ENCODE data around the gene SLC7A14. TPM values are rescaled to one million over a fixed set of nuclear protein-coding genes. Genes with fewer than 3 reads are reported as not detected.

The SLC7A14 gene
- polyA plus RNA-seq, 3 donors = not detected

DNA sequence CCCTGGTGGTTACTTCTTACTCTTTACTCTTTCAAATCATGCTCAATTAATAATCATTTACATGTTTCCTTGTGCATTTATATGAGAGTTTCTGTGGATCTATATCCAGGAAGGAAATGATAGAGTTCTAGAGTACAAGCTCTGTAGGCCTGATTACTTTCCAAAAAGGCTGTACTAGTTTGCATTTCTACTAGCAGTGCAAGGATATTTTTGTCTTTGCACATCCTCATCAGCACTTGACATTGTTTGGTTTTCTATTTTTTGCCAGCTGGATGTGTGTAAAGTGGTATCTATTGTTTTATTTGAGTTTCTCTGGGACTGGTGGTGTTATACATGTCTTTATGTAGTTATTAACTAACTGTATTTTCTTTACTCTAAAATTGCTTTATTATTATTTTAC, 19.6 kb upstream of the SLC7A14 start:
- Histone ChIP-seq H3K79me2 (ENCODE audit: insufficient read depth, low read length) (no peaks in the 10 kb centered on the region), H3K9me3 (replicated peaks in 1 of 2; ENCODE audit: control insufficient read depth in 1 of 2, insufficient read depth in 1 of 2, low read length in 2 of 2) (no peaks in the 10 kb centered on the region), H3K27ac (ENCODE audit: low read depth in 1 of 2, low read length in 2 of 2) (no peak overlapping the region), H4K20me1 (ENCODE audit: insufficient read depth, low read length) (no peaks in the 10 kb centered on the region), H3K4me1 (ENCODE audit: control insufficient read depth in 1 of 2, insufficient read depth in 2 of 2, low read length in 2 of 2) (no peaks in the 10 kb centered on the region), H2AFZ (ENCODE audit: insufficient read depth, low read depth, low read length, poor library complexity, severe bottlenecking) (no peak overlapping the region), H3K36me3 (replicated peaks in 1 of 2; ENCODE audit: control insufficient read depth in 1 of 2, insufficient read depth in 2 of 2, low read length in 2 of 2) (no peaks in the 10 kb centered on the region), H3K4me2 (replicated peaks; ENCODE audit: extremely low read depth, low read length, poor library complexity, severe bottlenecking) (no peak overlapping the region), H3K9ac (ENCODE audit: insufficient read depth, low read length, poor library complexity, severe bottlenecking) (no peak overlapping the region), H3K4me3 (replicated peaks in 1 of 3; ENCODE audit: low read depth in 2 of 3, low read length in 3 of 3) (no peak overlapping the region), H3K27me3 (ENCODE audit: control insufficient read depth in 2 of 2, insufficient read depth in 2 of 2, low read length in 2 of 2) (no peaks in the 10 kb centered on the region)
- intact Hi-C loops (cut with micrococcal nuclease) = no loop called here
- H3K27me3 Mint-ChIP-seq (ENCODE audit: low read depth in 3 of 3) = peaks cover 0 to 3% (median 2%) of the 10 kb centered on the region in 3 donors
- peaks cover 0 to 3% (median 0%) of the 10 kb centered on the region in 7 donors for H3K9me3 Mint-ChIP-seq
- H3K27ac Mint-ChIP-seq = no peak overlapping the region
- no peaks in the 10 kb centered on the region for H3K4me1 Mint-ChIP-seq
- H3K4me3 Mint-ChIP-seq = no peak overlapping the region
- no peaks in the 10 kb centered on the region for H3K36me3 Mint-ChIP-seq
- DNase-seq = no peak
- TF ChIP-seq CTCF (IDR thresholded peaks at IDR 0.05) = no peak

DNA sequence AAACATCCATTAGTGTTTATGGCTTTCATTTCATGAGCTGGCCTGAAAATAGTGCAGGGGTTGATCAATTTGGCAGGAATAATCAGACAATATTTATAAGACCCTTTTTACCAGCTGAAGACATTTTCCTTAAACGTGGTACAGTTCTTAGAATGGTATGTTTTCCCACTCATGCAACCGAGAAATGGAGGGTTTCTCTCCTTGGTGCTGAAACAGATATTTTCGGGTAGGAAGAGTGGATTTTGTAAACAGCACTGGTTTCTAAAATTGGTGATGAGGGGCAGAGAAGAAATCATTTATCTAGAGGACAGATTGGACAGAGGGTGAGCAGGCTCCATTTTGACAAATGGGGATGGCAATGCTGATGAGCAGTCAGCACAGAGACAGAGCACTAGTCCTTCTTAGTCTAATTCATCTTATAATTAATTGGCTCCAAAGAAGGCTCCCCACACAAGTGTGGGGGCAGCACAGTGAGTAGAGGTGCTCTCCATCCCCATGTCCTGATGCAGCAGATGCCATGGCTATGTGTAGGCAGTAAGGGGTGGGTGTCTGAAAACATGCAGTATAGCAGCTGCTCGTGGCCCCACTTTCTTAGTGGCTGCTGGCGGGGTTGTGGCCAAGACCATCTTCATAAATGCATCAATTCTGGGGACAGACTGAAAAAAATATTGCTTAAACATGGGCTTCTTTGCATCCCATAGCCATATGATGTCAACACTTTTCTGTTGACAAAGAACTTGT, 18.1 kb upstream of the SLC7A14 start:
- Histone ChIP-seq H3K79me2 (ENCODE audit: insufficient read depth, low read length) (no peaks in the 10 kb centered on the region), H3K9ac (ENCODE audit: insufficient read depth, low read length, poor library complexity, severe bottlenecking) (no peak overlapping the region), H3K27me3 (ENCODE audit: control insufficient read depth in 2 of 2, insufficient read depth in 2 of 2, low read length in 2 of 2) (no peaks in the 10 kb centered on the region), H3K4me3 (replicated peaks in 1 of 3; ENCODE audit: low read depth in 2 of 3, low read length in 3 of 3) (no peak overlapping the region), H3K4me2 (replicated peaks; ENCODE audit: extremely low read depth, low read length, poor library complexity, severe bottlenecking) (no peak overlapping the region), H3K27ac (ENCODE audit: low read depth in 1 of 2, low read length in 2 of 2) (no peak overlapping the region), H3K9me3 (replicated peaks in 1 of 2; ENCODE audit: control insufficient read depth in 1 of 2, insufficient read depth in 1 of 2, low read length in 2 of 2) (no peaks in the 10 kb centered on the region), H3K36me3 (replicated peaks in 1 of 2; ENCODE audit: control insufficient read depth in 1 of 2, insufficient read depth in 2 of 2, low read length in 2 of 2) (no peaks in the 10 kb centered on the region), H4K20me1 (ENCODE audit: insufficient read depth, low read length) (no peaks in the 10 kb centered on the region), H2AFZ (ENCODE audit: insufficient read depth, low read depth, low read length, poor library complexity, severe bottlenecking) (no peak overlapping the region), H3K4me1 (ENCODE audit: control insufficient read depth in 1 of 2, insufficient read depth in 2 of 2, low read length in 2 of 2) (no peaks in the 10 kb centered on the region)
- H3K9me3 Mint-ChIP-seq = peaks cover 0 to 3% (median 0%) of the 10 kb centered on the region in 7 donors
- intact Hi-C loops (cut with micrococcal nuclease) = no loop called here
- TF ChIP-seq CTCF (IDR thresholded peaks at IDR 0.05) = no peak
- no peak for DNase-seq
- H3K4me1 Mint-ChIP-seq = no peaks in the 10 kb centered on the region
- H3K4me3 Mint-ChIP-seq = no peak overlapping the region
- H3K27me3 Mint-ChIP-seq (ENCODE audit: low read depth in 3 of 3) = peaks cover 0 to 2% (median 2%) of the 10 kb centered on the region in 3 donors
- WGBS (ENCODE audit: insufficient coverage) = 100% methylated on average over 1 of the region's 5 CpGs
- no peak overlapping the region for H3K27ac Mint-ChIP-seq
- no peaks in the 10 kb centered on the region for H3K36me3 Mint-ChIP-seq
